ENCODE measurements around the gene POLE4. TPM values are rescaled to one million over a fixed set of nuclear protein-coding genes. Genes with fewer than 3 reads are reported as not detected.

Gene POLE4
- total RNA-seq, 4 donors from 2014 or later: 14.2 to 41.2 (median 33.8) TPM

DNA sequence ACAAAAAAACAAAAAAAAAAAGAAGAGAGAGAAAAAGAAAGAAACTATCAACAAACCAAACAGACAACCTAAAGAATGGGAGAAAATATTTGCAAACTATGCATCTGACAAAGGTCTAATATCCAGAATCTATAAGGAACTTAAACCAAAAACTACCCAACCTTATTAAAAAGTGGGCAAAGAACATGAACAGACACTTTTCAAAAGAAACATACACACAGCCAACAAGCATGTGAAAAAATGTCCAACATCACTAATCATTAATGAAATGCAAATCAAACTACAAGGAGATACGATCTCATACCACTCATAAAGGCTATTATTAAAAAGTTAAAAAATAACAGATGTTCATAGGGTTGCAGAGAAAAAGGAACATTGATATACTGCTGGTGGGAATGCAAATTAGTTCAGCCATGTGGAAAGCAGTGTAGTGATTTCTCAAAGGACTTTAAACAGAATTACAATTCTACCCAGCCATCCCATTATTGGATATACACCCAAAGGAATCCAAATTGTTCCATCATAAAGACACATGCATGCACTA, 7.2 kb upstream of the POLE4 start:
- no peak for TF ChIP-seq POLR2A (IDR thresholded peaks at IDR 0.05)
- TF ChIP-seq, protein P1, sequence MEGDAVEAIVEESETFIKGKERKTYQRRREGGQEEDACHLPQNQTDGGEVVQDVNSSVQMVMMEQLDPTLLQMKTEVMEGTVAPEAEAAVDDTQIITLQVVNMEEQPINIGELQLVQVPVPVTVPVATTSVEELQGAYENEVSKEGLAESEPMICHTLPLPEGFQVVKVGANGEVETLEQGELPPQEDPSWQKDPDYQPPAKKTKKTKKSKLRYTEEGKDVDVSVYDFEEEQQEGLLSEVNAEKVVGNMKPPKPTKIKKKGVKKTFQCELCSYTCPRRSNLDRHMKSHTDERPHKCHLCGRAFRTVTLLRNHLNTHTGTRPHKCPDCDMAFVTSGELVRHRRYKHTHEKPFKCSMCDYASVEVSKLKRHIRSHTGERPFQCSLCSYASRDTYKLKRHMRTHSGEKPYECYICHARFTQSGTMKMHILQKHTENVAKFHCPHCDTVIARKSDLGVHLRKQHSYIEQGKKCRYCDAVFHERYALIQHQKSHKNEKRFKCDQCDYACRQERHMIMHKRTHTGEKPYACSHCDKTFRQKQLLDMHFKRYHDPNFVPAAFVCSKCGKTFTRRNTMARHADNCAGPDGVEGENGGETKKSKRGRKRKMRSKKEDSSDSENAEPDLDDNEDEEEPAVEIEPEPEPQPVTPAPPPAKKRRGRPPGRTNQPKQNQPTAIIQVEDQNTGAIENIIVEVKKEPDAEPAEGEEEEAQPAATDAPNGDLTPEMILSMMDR (IDR thresholded peaks at IDR 0.05): no peak
- H3K36me3 ChIP-seq: no peaks in the 10 kb centered on the region
- no peak overlapping the region for H3K4me3 ChIP-seq
- intact Hi-C loops (cut with DNase I; ENCODE audit: low total_unique reads): no loop called here
- no peak overlapping the region for H3K27ac ChIP-seq
- H3K27me3 ChIP-seq: no peaks in the 10 kb centered on the region
- H3K9me3 ChIP-seq: peaks cover 0 to 4% of the 10 kb centered on the region in 2 donors
- H3K4me1 ChIP-seq: no peaks in the 10 kb centered on the region
- DNase-seq: no peak

DNA sequence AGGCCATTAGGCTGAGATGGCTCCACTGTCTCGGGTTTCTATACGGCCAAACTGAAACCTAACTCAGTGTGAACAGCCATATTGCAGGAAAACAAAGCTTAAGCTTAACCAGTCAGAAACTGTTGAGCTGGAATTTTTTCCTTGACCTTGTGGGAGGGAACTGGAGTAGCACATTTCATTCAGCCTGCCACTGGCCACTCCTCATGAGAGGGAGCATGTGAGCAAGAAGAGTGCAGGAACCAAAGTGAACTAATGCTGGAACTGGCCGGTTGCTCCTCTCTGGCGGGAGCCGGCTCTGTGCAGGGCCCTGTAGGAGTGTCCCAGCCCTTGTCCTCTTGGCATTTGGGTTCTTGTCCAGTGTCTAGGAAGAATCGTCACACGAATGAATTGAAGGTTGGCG, 5.9 kb upstream of the POLE4 start:
- Histone ChIP-seq H3K27ac (no peak overlapping the region), H3K4me3 (no peak overlapping the region), H3K27me3 (no peaks in the 10 kb centered on the region), H3K36me3 (no peaks in the 10 kb centered on the region), H3K9me3 (peaks cover 0 to 4% of the 10 kb centered on the region in 2 donors), H3K4me1 (no peaks in the 10 kb centered on the region)
- intact Hi-C loops (cut with DNase I; ENCODE audit: low total_unique reads): no loop called here
- DNase-seq: no peak
- TF ChIP-seq, protein P1 (IDR thresholded peaks at IDR 0.05): no peak
- no peak for TF ChIP-seq POLR2A (IDR thresholded peaks at IDR 0.05)

DNA sequence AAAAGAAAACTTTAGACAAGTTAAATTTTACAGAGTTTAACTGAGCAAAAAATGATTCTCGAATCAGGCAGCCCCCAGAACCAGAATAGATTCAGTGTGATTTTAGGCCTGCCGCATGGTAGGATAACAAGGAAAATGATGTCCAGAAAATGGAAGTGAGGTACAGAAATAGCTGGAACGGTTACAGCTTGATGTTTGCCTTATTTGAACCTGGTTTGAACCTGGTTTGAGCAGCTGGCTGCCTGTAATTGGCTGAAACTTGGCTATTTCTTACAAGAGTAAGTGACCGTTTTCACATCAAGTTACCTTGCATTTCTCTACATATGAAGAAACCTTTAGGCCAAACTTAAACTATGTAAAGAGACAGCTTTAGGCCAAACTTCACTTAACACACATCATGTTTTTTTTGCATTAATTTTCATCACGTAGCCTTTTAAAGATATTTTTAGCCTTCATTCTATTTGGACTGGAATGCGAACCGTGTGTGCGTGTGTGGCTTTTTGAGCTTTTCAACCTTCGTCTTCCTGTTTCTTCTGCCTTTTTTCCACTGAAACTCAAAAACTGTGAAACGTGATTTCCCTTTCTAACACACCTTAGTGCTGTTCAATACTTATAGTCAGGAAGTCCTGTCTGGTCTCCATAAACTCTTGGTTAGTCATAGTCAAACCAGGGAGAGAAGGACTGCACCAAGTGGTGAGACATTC, 4.5 kb upstream of the POLE4 start:
- no peak for DNase-seq
- Histone ChIP-seq H3K27me3 (no peaks in the 10 kb centered on the region), H3K9me3 (peaks cover 0 to 4% of the 10 kb centered on the region in 2 donors), H3K4me3 (no peak overlapping the region), H3K27ac (no peak overlapping the region), H3K4me1 (no peaks in the 10 kb centered on the region), H3K36me3 (no peaks in the 10 kb centered on the region)
- no peak for TF ChIP-seq POLR2A (IDR thresholded peaks at IDR 0.05)
- TF ChIP-seq, protein P1 (IDR thresholded peaks at IDR 0.05): no peak
- intact Hi-C loops (cut with DNase I; ENCODE audit: low total_unique reads): no loop called here

DNA sequence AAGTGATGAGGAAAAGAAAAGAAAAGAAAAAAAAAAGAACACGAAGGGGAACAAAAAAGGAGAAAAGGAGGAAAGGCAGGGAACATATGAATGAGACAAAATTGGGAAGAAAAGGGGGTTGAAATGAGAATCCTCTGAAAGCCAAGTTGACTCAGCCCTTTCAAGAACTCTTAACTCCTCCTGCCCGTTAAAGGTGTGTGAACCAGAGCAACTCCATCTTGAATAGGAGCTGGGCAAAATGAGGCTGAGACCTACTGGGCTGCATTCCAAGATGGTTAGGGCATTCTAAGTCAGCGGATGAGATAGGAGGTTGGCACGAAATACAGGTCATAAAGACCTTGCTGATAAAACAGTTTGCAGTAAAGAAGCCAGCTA, 4.0 kb upstream of the POLE4 start:
- no peaks in the 10 kb centered on the region for H3K4me1 ChIP-seq
- no peak overlapping the region for H3K4me3 ChIP-seq
- DNase-seq: no peak
- intact Hi-C loops (cut with DNase I; ENCODE audit: low total_unique reads): no loop called here
- H3K9me3 ChIP-seq: peaks cover 0 to 4% of the 10 kb centered on the region in 2 donors
- H3K27ac ChIP-seq: no peak overlapping the region
- H3K36me3 ChIP-seq: no peaks in the 10 kb centered on the region
- H3K27me3 ChIP-seq: no peaks in the 10 kb centered on the region
- TF ChIP-seq, protein P1 (IDR thresholded peaks at IDR 0.05): no peak

DNA sequence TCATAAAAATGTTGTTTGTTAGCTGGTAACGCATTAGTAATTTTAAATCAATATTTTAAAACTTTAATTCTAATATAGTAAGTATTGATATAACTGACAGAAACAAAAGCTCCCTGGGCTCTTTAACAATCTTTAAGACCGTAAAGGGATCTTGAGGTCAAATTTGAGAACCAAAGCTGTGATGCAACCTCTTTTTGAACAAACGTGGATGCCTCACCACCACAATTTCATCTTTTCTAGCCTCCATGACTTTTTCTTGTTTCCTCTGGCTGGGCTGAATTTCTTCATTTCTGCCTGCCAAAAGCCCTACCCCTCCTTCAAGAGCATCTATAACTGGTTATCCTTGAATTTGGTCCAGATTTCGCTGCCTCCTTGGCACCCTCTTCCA, 563 bp upstream of the POLE4 start:
- TF ChIP-seq, protein P1 (IDR thresholded peaks at IDR 0.05): no peak
- no peak for TF ChIP-seq POLR2A (IDR thresholded peaks at IDR 0.05)
- Histone ChIP-seq H3K9me3 (peaks cover 0 to 4% of the 10 kb centered on the region in 2 donors), H3K36me3 (no peaks in the 10 kb centered on the region), H3K27ac (peak overlapping the region; percentile 79 to 97), H3K4me3 (peak overlapping the region; percentile 44 to 75), H3K4me1 (peaks cover 0 to 5% of the 10 kb centered on the region in 2 donors), H3K27me3 (no peaks in the 10 kb centered on the region)
- intact Hi-C loops (cut with DNase I; ENCODE audit: low total_unique reads): no loop called here
- DNase-seq: no peak
